ENCODE measurements around the gene ZNF419.

The ZNF419 gene

DNA sequence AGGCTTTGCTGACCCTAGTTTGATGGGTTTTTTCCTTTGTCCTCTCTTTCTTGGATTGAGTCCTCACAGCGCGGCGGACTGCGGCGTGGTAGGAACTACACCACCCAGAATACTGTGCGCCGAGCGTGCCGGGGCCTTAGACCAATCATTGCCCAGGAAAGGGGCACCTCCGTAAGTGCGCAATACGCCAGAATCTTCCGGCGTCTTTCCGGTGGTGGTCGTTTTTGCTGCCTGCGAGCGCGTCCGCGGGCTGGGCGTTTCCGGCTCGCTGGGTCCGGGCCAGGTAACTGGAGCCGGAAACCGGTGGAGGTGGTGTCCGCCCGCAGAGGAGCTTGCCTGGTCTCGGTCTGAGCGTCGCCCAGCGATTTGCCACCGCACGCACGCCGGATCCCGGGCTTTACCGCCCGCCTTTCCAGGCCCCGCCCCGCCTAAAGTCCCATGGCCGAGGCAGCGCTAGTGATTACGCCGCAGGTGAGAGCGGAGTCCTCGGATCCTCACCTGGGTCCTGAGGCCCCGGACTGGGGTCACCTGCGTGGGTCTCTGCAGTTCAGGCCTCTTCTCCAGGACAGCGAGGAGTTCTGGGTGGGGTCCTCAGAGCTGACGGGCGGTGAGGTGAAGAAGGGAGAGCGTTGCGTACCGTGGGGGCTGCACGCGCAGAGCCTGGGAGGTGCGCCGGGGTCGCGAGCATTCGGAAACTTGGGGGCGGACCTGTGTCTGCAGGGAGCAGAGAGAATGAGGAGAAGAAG lies 39.8 kb downstream of the ZNF419 start, which contains the start of gene ZNF549:
Gene ZNF549 (plus strand): TSS at position 221 of the 746 bp plus-strand sequence. CDS start 218 bp downstream, at position 439.
- Histone ChIP-seq H3K27ac (no peak within 1 kb of the TSS), H3K9me3 (peaks cover 5% of the 10 kb centered on the region), H3K4me3 (ENCODE audit: low read depth in 1 of 2, low read length in 1 of 2) (peak within 1 kb of the TSS; percentile 63 to 65), H3K36me3 (no peaks in the 10 kb centered on the region), H3K27me3 (no peaks in the 10 kb centered on the region), H3K4me1 (ENCODE audit: control insufficient read depth in 1 of 2, insufficient read depth in 1 of 2, low read depth in 1 of 2, low read length in 1 of 2) (peaks cover 7% of the 10 kb centered on the region in 2 experiments)
- TF ChIP-seq, protein P1, sequence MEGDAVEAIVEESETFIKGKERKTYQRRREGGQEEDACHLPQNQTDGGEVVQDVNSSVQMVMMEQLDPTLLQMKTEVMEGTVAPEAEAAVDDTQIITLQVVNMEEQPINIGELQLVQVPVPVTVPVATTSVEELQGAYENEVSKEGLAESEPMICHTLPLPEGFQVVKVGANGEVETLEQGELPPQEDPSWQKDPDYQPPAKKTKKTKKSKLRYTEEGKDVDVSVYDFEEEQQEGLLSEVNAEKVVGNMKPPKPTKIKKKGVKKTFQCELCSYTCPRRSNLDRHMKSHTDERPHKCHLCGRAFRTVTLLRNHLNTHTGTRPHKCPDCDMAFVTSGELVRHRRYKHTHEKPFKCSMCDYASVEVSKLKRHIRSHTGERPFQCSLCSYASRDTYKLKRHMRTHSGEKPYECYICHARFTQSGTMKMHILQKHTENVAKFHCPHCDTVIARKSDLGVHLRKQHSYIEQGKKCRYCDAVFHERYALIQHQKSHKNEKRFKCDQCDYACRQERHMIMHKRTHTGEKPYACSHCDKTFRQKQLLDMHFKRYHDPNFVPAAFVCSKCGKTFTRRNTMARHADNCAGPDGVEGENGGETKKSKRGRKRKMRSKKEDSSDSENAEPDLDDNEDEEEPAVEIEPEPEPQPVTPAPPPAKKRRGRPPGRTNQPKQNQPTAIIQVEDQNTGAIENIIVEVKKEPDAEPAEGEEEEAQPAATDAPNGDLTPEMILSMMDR (IDR thresholded peaks at IDR 0.05) = no peak

DNA sequence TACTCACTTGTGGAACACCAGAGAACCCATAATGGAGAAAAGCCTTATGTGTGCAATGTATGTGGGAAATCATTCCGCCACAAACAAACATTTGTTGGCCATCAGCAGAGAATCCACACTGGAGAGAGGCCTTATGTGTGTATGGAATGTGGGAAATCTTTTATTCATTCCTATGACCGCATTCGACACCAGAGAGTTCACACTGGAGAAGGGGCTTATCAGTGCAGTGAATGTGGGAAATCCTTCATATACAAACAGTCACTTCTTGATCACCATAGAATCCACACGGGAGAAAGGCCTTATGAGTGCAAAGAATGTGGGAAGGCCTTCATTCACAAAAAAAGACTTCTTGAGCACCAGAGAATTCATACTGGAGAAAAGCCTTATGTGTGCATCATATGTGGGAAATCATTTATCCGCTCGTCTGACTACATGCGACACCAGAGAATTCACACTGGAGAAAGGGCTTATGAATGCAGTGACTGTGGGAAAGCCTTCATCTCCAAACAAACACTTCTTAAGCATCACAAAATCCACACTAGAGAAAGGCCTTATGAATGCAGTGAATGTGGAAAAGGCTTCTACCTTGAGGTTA lies 50.5 kb downstream of the ZNF419 start:
- Histone ChIP-seq H3K27me3 (no peaks in the 10 kb centered on the region), H3K4me3 (ENCODE audit: low read depth in 1 of 2, low read length in 1 of 2) (no peak overlapping the region), H3K9me3 (peaks cover 73% of the 10 kb centered on the region), H3K4me1 (ENCODE audit: control insufficient read depth in 1 of 2, insufficient read depth in 1 of 2, low read depth in 1 of 2, low read length in 1 of 2) (no peaks in the 10 kb centered on the region), H3K36me3 (peaks cover 8% of the 10 kb centered on the region), H3K27ac (no peak overlapping the region)
- TF ChIP-seq, protein P1 (IDR thresholded peaks at IDR 0.05) = no peak

All from neutrophil (primary cell).